Measurements from ENCODE around the gene ZNF724. TPM values are rescaled to one million over a fixed set of nuclear protein-coding genes. Genes with fewer than 3 reads are reported as not detected.
"Not testable (repeated sequence)": the region's sequence is repeated elsewhere in the genome, so short reads cannot be mapped to it uniquely, and the experiment has no call there.

ZNF724 gene
- total RNA-seq, 2 experiments from 2014 or later = 12.2 to 12.5 TPM

- ChIA-PET CTCF (no interaction called here), POLR2A (interaction anchor here (0.6 kb wide), 1 partner anchor 1434 kb away, joined by 5 read pairs; no protein-coding TSS in a partner anchor)
Measured at GRCh38 chr19:23254141-23254910, 4.1 kb upstream of the ZNF724 start.

- POLR2A ChIA-PET = not testable (repeated sequence)
Measured at GRCh38 chr19:23253256-23253655, 3.1 kb upstream of the ZNF724 start.

GRCh38 chr19:23241419-23241818 lies 8.8 kb downstream of the ZNF724 start:
- CTCF ChIA-PET = interaction anchor here (0.6 kb wide), 1 partner anchor 33 kb away, joined by 3 read pairs; no protein-coding TSS in a partner anchor
- POLR2A ChIA-PET = no interaction called here

More at GRCh38 chr19:23253256-23253655, 3.1 kb upstream of the ZNF724 start:
- CTCF ChIA-PET = interaction anchor here (1.1 kb wide), 1 partner anchor 136 kb away, joined by 3 read pairs; no protein-coding TSS in a partner anchor

- ChIA-PET POLR2A (interaction anchor here (0.6 kb wide), 1 partner anchor 543 kb away, joined by 4 read pairs; no protein-coding TSS in a partner anchor), CTCF (no interaction called here)
Measured at GRCh38 chr19:23222998-23223652, 27.1 kb downstream of the ZNF724 start.

GRCh38 chr19:23203841-23204344 lies 46.3 kb downstream of the ZNF724 start:
- POLR2A ChIA-PET = no interaction called here
- CTCF ChIA-PET = no interaction called here

GRCh38 chr19:23190341-23190740 lies 59.9 kb downstream of the ZNF724 start:
- POLR2A ChIA-PET = no interaction called here
- CTCF ChIA-PET = no interaction called here

- POLR2A ChIA-PET = no interaction called here
- CTCF ChIA-PET = no interaction called here
Measured at GRCh38 chr19:23183251-23183650, 66.9 kb downstream of the ZNF724 start.

Other genes with a start within 250 kb of the ZNF724 start
- gene ZNF728, start 247.2 kb downstream of the ZNF724 start, total RNA-seq = not detected
- gene ZNF730, start 133.4 kb downstream of the ZNF724 start, total RNA-seq = under 1 TPM; 0.59 to 0.73 TPM
- gene ZNF91, start 145.1 kb upstream of the ZNF724 start, total RNA-seq = 10 to 100 TPM; 23.8 to 24.7 TPM